Hematopoietic multipotent progenitor cell treated with erythropoietin and hydrocortisone succinate and interleukin-3 and kit ligand, for 15 days (in vitro differentiated cells): ENCODE results near the gene USH1G.
"Not testable (repeated sequence)": the region's sequence is repeated elsewhere in the genome, so short reads cannot be mapped to it uniquely, and the experiment has no call there.

Experiments
- DNase-seq: peaks from one replicate; pipeline ENCODE4 v3.0.0-alpha.2; 2015; ENCODE audit warnings: low spot score

The USH1G gene

GRCh38 chr17:74922694-74923537 lies at the start of gene USH1G:
TSS of gene USH1G (minus strand) at chr17:74923255. CDS start at chr17:74923073, 182 bp downstream.
- no peak for DNase-seq

- DNase-seq: peak; percentile 40
Observed at GRCh38 chr17:74972107-74972972, 49.3 kb upstream of the USH1G start, which contains the start of gene HID1. TSS of gene HID1 (minus strand) at chr17:74972759. CDS start at chr17:74972656, 103 bp downstream.

GRCh38 chr17:74971842-74972106 lies 48.7 kb upstream of the USH1G start:
- DNase-seq: no peak

- no peak for DNase-seq
Observed at GRCh38 chr17:74971069-74971841, 48.2 kb upstream of the USH1G start.

GRCh38 chr17:74970395-74970794 lies 47.3 kb upstream of the USH1G start:
- no peak for DNase-seq

- not testable (repeated sequence) for DNase-seq
Observed at GRCh38 chr17:74969501-74969900, 46.4 kb upstream of the USH1G start.

GRCh38 chr17:74968361-74968780 lies 45.3 kb upstream of the USH1G start:
- no peak for DNase-seq

GRCh38 chr17:74964988-74965622 lies 42.0 kb upstream of the USH1G start:
- no peak for DNase-seq

- DNase-seq: no peak
Observed at GRCh38 chr17:74964246-74964761, 41.2 kb upstream of the USH1G start.

- DNase-seq: no peak
Observed at GRCh38 chr17:74963656-74964055, 40.6 kb upstream of the USH1G start.

- no peak for DNase-seq
Observed at GRCh38 chr17:74962622-74963394, 39.8 kb upstream of the USH1G start.

- peak; percentile 84 for DNase-seq
Observed at GRCh38 chr17:74961657-74962350, 38.7 kb upstream of the USH1G start.

- peak; percentile 51 for DNase-seq
Observed at GRCh38 chr17:74960570-74961342, 37.7 kb upstream of the USH1G start.

- DNase-seq: no peak
Observed at GRCh38 chr17:74959826-74960515, 36.9 kb upstream of the USH1G start.

GRCh38 chr17:74957935-74958740 lies 35.1 kb upstream of the USH1G start:
- peak; percentile 69 for DNase-seq

- no peak for DNase-seq
Observed at GRCh38 chr17:74956093-74956492, 33.0 kb upstream of the USH1G start.

GRCh38 chr17:74954665-74955421 lies 31.8 kb upstream of the USH1G start:
- DNase-seq: no peak
